Duodenal mucosa (tissue), 2 donors: ENCODE results near the gene DRAXIN.

Experiments used
- H3K27ac ChIP-seq: one replicate; pipeline ENCODE4 v1.7.0; 2013; ENCODE audit warnings: low read depth, low read length
- H3K27me3 ChIP-seq, 2 donors: one replicate each; pipeline ENCODE4 v1.7.0; 2013; ENCODE audit warnings: low read length in 2 of 2, control low read depth in 1 of 2; ENCODE audit not compliant: insufficient read depth in 2 of 2, control insufficient read depth in 1 of 2
- H3K36me3 ChIP-seq, 2 donors: one replicate each; pipeline ENCODE4 v1.7.0; 2013; ENCODE audit warnings: low read length in 2 of 2, control low read depth in 1 of 2; ENCODE audit not compliant: insufficient read depth in 2 of 2, control insufficient read depth in 1 of 2
- H3K4me1 ChIP-seq, 2 donors: one replicate each; pipeline ENCODE4 v1.7.0; 2013; ENCODE audit warnings: low read length in 2 of 2, control low read depth in 1 of 2; ENCODE audit not compliant: insufficient read depth in 2 of 2, control insufficient read depth in 1 of 2
- H3K4me3 ChIP-seq, 2 donors: one replicate each; pipeline ENCODE4 v1.7.0; 2013; ENCODE audit warnings: low read length in 2 of 2, low read depth in 1 of 2
- H3K9ac ChIP-seq, 2 donors: one replicate each; pipeline ENCODE4 v1.7.0; 2013; ENCODE audit warnings: low read length in 2 of 2, low read depth in 1 of 2
- H3K9me3 ChIP-seq, 2 donors: one replicate each; pipeline ENCODE4 v1.7.0; 2013; ENCODE audit warnings: low read length in 2 of 2, control low read depth in 1 of 2; ENCODE audit not compliant: control insufficient read depth in 1 of 2

The DRAXIN gene

DNA sequence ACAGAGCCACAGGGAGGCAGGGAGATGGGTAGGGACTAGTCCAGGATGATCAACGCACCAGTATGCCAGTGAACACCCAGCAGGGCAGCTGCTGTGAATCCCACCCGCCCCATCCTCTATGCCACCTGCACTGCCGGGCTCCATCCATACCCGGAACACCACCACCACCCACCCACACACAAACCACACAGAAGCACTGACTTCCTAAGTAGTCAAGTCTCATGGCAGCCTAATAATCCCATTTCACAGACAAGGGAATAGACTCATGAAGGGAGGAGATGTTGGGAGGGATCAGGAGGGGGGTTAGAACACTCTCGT lies 6.3 kb downstream of the DRAXIN start:
- no peaks in the 10 kb centered on the region for H3K4me1 ChIP-seq
- H3K36me3 ChIP-seq: no peaks in the 10 kb centered on the region
- no peak overlapping the region for H3K9ac ChIP-seq
- no peak overlapping the region for H3K27ac ChIP-seq
- peaks cover 33 to 37% of the 10 kb centered on the region in 2 donors for H3K27me3 ChIP-seq
- no peaks in the 10 kb centered on the region for H3K9me3 ChIP-seq
- no peak overlapping the region for H3K4me3 ChIP-seq

DNA sequence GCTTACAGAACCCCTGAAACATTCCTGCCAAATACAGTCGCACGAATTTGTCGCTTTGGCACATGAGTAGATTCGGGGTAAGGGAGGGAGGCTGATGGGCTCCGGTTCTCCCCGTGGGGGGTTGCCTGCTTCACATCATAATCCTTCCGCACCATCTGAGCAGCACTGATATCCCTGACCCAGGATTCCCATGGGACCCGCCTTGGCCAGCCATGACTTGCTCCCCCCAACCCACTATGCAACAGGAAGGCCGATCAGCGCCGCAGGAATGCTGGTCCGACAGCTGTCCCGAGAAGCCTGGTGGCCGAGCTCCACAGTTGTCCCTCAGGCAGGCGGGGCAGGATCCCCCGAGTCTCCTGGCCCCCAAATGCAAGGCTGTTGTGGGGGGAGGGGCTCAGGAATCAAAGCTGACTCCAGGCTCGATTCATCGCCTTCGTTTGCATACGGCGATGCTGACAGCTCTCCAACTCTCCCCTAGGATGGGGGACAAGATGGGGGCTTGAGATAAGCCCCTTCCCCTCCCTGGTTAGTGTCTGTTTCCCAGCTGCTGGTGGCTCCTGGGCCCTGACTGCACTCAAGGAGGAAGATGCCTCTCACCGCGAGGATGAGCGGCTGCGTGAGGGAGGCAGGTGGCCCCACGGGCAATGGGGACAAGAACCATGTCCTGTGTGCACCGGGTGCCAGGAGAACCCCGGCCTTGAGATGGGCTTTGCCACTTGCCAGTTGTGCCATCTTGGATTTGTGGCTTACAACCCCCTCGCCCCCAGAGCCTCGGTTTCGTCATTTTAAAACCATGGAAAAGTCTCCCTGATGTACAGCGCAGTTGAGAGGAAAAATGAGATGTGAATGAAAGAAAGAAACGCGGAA lies 9.3 kb downstream of the DRAXIN start:
- no peak overlapping the region for H3K4me3 ChIP-seq
- H3K9ac ChIP-seq: no peak overlapping the region
- no peaks in the 10 kb centered on the region for H3K36me3 ChIP-seq
- H3K27me3 ChIP-seq: peaks cover 19 to 25% of the 10 kb centered on the region in 2 donors
- H3K9me3 ChIP-seq: no peaks in the 10 kb centered on the region
- no peaks in the 10 kb centered on the region for H3K4me1 ChIP-seq
- no peak overlapping the region for H3K27ac ChIP-seq

DNA sequence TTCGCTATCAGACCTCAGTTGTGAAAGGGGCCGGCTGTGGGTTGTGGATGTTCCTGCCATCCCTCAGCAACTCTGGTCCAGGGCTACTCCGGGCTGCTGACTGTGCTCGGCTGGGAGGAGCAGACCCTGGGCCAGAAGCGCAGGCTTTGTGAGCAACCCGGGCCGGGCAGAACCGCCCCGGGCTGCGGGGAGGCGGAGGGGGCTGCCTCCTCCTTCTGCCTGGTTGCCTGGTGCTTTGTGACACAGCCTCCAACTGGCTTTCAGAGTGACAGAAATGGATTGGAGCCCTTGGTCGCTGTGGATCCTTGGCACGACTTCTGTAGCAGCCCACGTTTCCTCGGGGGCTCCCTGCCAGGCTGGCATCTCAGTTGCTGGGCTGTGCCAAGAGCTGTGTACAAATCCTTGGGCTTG lies 10.0 kb downstream of the DRAXIN start:
- Histone ChIP-seq H3K4me1 (no peaks in the 10 kb centered on the region), H3K27me3 (peaks cover 19 to 25% of the 10 kb centered on the region in 2 donors), H3K4me3 (no peak overlapping the region), H3K9me3 (no peaks in the 10 kb centered on the region), H3K9ac (no peak overlapping the region), H3K27ac (no peak overlapping the region), H3K36me3 (no peaks in the 10 kb centered on the region)

DNA sequence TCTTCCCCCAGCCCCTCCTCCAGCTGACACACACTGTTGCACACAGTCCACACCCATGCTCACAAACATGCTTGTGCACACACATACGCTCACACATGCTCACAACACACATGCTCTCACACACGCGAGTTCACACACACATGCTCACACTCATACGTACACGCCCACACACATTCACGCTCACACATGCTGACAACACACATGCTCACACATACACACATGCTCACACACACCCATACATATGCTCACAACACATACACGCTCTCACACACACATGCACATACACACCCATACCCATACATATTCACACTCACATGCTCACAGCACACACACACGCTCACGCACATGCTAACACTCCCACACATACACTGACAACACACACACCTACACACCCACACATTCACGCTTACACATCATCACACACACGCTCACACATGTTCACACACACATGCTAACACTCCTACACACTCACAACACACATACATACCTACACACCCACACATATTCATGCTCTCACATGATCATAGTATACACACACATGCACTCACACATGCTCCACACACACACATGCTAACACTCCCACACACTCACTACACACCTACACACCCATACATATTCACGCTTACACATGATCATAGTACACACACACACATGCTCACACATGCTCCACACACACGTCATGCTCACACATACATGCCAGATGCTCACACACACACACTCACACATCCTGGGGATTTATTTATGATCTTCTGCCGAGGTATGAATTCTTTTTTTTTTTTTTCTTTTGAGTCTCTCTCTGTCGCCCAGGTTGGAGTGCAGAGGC lies 10.7 kb downstream of the DRAXIN start:
- Histone ChIP-seq H3K4me1 (no peaks in the 10 kb centered on the region), H3K27me3 (peaks cover 19 to 25% of the 10 kb centered on the region in 2 donors), H3K9ac (no peak overlapping the region), H3K4me3 (no peak overlapping the region), H3K36me3 (no peaks in the 10 kb centered on the region), H3K27ac (no peak overlapping the region), H3K9me3 (no peaks in the 10 kb centered on the region)

DNA sequence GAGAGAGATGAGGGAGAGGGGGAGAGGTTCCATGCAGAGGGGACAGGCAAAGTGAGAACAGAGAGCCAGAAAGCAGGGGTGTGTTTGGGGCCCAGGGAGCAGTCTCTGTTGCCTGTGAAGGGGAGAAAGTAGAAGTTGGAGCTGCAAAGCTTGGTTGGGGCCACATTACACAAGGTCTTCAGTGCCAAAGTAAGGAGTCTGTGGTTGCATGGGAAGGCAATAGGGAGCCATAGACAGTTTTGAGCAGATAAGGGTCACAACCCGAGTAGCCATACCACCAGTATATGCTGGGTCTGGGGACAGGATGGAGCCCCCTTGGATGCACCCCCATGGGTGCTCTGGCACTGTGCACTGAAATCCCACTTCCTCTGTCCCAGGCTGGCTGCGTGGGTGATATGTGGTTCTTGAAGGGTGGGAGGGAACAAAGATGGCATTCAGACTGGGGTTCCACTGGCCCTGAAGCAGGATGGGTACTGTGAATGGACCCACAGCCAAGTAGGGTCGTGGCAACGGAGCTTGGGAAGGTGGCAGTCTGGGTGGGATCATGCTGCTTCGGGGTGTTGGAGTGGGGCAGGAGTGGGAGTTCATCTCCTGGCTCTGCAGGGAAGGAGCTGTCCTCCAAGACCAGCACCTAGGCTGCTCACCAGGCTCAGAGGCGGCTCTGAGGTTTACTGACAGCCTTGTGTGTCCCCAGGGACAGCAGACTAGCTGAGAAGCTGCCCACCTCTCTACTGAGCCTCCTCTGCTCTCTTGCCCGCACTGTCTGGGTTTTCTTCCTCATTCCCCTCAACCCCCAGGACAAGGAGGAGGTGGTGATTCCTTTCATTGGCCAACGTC lies 12.1 kb downstream of the DRAXIN start:
- H3K9me3 ChIP-seq: no peaks in the 10 kb centered on the region
- no peaks in the 10 kb centered on the region for H3K36me3 ChIP-seq
- H3K27ac ChIP-seq: no peak overlapping the region
- H3K4me3 ChIP-seq: no peak overlapping the region
- H3K27me3 ChIP-seq: peaks cover 14 to 25% of the 10 kb centered on the region in 2 donors
- peaks cover 0 to 4% of the 10 kb centered on the region in 2 donors for H3K4me1 ChIP-seq
- no peak overlapping the region for H3K9ac ChIP-seq

DNA sequence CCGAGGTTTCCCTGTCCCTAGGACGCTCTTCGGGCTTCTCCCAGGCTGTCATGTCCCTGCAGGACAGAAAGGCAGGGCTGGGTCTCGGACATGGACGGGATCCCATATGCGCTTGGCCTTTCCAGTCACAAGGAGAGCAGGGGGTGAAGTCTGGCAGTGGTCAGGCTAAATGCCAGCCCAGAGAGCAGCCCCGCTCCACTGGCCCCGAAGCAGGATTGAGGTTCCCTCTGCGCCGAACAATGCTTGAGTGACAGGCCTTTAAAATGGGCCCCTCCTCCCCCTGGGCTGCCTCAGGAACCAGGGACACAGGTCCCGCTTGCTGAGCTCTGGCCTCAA lies 12.7 kb downstream of the DRAXIN start:
- Histone ChIP-seq H3K9me3 (no peaks in the 10 kb centered on the region), H3K4me3 (no peak overlapping the region), H3K4me1 (peaks cover 0 to 4% of the 10 kb centered on the region in 2 donors), H3K27ac (no peak overlapping the region), H3K9ac (no peak overlapping the region), H3K36me3 (no peaks in the 10 kb centered on the region), H3K27me3 (peaks cover 14 to 25% of the 10 kb centered on the region in 2 donors)

DNA sequence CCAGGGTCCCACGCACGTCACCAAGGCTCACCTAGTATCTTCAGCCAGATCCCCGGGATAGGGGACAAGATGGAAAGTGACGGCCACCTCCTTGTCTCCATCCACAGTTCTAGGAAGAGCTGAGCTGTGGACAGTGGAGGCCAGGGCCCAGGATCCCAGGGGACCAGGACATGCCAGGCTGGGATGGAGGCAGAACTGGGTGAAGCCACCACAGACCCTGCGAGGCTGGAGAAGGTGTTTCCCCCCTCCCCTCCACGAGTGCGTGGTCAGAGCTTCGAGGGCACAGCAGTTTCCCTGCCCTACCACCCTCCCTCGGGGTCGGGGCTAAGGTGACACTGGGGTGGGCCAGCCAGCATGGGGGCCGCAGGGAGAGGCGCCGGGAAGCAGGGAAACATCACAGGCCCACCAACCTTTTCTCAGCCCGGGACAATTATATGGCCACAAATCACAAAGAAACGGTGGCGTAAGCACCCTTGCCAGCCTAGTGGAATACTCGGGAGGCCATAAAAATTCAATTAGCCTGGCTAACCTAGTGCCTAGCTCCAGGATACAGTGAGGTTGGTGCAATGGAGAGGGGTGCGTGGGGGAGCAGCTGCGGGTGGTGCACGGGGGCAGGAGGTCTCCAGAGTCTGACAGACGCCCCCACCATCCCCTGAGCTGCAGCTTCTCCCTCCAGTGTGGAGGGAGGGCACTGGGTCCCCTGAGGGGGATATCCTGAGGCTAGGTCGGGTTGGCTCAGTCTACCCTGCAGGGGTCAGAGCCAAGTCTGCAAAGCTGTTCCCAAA lies 13.4 kb downstream of the DRAXIN start:
- H3K36me3 ChIP-seq: no peaks in the 10 kb centered on the region
- no peak overlapping the region for H3K9ac ChIP-seq
- no peaks in the 10 kb centered on the region for H3K9me3 ChIP-seq
- H3K4me3 ChIP-seq: no peak overlapping the region
- H3K4me1 ChIP-seq: peaks cover 0 to 4% of the 10 kb centered on the region in 2 donors
- peaks cover 14 to 25% of the 10 kb centered on the region in 2 donors for H3K27me3 ChIP-seq
- H3K27ac ChIP-seq: no peak overlapping the region

DNA sequence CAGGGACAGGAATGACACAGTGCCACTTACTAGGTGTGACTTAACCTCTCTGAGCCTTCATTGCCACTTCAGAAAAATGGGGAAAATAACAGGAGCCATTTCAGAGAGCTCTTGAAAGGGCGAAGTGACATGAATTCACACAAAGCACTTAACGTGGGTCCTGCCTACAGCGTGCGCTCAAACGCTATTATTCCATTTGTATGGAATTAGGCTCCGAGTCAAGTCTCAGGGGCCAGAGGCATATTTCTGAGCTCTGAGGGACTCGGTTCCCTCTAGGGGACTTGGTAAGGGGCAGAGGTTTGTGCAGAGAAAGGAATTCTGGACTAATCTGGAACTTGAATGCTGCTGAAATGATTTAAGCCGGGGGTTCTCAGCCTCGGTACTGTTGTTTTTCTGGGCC lies 14.1 kb downstream of the DRAXIN start:
- no peaks in the 10 kb centered on the region for H3K36me3 ChIP-seq
- no peak overlapping the region for H3K27ac ChIP-seq
- H3K9me3 ChIP-seq: no peaks in the 10 kb centered on the region
- H3K4me1 ChIP-seq: peaks cover 0 to 4% of the 10 kb centered on the region in 2 donors
- peaks cover 14 to 23% of the 10 kb centered on the region in 2 donors for H3K27me3 ChIP-seq
- no peak overlapping the region for H3K4me3 ChIP-seq
- no peak overlapping the region for H3K9ac ChIP-seq

DNA sequence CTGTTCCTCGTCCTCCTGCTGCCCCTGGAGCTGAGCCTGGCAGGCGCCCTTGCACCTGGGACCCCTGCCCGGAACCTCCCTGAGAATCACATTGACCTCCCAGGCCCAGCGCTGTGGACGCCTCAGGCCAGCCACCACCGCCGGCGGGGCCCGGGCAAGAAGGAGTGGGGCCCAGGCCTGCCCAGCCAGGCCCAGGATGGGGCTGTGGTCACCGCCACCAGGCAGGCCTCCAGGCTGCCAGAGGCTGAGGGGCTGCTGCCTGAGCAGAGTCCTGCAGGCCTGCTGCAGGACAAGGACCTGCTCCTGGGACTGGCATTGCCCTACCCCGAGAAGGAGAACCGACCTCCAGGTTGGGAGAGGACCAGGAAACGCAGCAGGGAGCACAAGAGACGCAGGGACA lies 14.8 kb downstream of the DRAXIN start:
- Histone ChIP-seq H3K27me3 (peaks cover 8 to 16% of the 10 kb centered on the region in 2 donors), H3K36me3 (no peaks in the 10 kb centered on the region), H3K4me1 (peaks cover 0 to 4% of the 10 kb centered on the region in 2 donors), H3K27ac (no peak overlapping the region), H3K9me3 (no peaks in the 10 kb centered on the region), H3K4me3 (no peak overlapping the region), H3K9ac (no peak overlapping the region)
